ENCODE measurements around the gene NUP214.
"Not testable (repeated sequence)": the region's sequence is repeated elsewhere in the genome, so short reads cannot be mapped to it uniquely, and the experiment has no call there.

NUP214 gene

DNA sequence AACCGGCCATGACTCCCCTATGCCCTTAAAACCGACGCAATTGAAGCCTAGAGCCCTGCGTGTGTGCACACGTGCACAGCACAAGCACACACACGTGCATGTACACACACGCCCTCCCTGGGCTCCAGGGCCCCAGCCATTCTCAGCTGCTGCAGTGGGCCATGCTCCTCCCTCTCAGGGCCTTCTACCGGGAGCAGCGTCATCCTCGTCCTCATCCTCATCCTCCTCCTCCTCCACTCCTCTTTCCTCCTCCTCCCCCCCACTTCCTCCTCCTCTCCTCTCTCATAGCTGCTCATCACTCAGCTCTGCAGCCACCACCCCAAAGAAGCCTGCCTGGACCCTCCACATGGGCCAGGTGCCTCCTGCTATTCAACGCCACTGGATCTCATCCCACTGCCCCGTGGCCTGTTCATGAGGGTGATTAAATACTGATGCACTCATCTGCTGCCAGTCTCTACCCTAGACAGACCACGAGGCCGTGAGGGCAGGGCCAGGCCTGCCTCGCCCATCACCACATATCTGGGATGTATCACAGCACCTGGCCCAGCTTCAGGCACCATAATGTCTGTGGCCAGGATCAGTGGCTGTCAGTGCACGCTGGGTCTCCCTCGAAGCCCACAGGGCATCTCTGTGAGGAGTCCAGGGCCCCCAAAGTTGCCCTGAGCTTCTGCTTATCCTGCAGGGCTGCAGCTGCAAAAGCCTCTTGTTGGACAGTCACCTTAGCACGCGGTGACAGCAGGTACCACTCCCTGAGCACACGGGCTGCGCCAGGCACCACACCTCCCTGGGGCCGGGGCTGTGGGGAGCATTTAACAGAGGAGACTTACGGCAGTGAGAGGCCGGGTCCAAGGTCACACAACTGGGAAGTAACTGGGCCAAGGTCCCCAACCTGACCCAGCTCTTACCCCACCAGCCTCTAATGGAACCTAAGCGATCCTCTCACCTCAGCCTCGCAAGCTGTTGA is 141.2 kb downstream of the NUP214 start:
- no peak for DNase-seq
- no peak overlapping the region for H3K27ac ChIP-seq
- H3K4me3 ChIP-seq (ENCODE audit: low read depth, low read length): no peak overlapping the region
- H3K36me3 ChIP-seq (replicated peaks): no peaks in the 10 kb centered on the region
- TF ChIP-seq, protein P1, sequence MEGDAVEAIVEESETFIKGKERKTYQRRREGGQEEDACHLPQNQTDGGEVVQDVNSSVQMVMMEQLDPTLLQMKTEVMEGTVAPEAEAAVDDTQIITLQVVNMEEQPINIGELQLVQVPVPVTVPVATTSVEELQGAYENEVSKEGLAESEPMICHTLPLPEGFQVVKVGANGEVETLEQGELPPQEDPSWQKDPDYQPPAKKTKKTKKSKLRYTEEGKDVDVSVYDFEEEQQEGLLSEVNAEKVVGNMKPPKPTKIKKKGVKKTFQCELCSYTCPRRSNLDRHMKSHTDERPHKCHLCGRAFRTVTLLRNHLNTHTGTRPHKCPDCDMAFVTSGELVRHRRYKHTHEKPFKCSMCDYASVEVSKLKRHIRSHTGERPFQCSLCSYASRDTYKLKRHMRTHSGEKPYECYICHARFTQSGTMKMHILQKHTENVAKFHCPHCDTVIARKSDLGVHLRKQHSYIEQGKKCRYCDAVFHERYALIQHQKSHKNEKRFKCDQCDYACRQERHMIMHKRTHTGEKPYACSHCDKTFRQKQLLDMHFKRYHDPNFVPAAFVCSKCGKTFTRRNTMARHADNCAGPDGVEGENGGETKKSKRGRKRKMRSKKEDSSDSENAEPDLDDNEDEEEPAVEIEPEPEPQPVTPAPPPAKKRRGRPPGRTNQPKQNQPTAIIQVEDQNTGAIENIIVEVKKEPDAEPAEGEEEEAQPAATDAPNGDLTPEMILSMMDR (IDR thresholded peaks at IDR 0.05; ENCODE audit: low read depth, low read length, missing control alignments): no peak
- in situ Hi-C loops (cut with HindIII; ENCODE audit: low pct_ligation_motif_present, low sequenced_read_pairs): no loop called here
- no peaks in the 10 kb centered on the region for H3K27me3 ChIP-seq (replicated peaks)

DNA sequence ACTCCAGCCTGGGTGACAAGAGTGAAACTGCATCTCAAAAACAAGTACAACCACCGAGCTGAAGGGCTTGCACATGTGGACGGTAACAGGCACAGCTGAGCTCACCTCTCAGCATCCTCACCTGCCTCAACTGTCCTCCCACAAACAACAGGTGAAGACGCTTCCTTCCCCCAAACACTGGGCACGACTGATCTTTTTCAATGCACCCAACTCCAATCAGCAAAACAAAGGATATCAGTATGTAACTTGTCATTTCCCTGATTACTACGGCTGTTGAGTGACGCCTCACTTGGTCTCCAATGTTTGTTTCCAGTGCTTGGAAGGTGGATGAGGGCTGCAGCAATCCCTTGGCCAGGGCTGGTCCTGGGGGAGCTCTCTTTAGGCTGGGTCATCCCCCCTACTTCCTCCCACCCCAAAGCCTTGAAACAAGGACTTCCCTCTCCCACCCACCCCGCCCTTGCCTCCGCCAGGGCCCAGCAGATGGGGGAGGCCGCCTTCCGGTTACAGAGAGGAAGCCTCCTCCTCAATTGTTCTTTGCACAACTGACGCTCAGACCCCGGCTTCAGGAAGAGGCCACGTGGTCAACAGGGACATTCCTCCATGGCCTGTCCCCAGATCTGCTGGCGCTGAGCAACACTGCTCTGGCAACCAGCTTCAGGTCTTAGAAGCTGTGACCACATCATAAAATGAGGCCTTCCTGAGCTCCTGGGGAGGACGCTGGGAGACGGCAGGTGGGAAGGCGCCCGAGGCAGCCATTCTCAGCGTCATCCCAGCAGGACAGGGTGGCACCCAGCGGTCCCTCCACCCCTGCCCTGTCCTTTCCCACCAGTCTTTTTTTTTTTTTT is 145.0 kb downstream of the NUP214 start:
- peaks cover 3% of the 10 kb centered on the region for H3K27me3 ChIP-seq (replicated peaks)
- no peaks in the 10 kb centered on the region for H3K36me3 ChIP-seq (replicated peaks)
- TF ChIP-seq, protein P1 (IDR thresholded peaks at IDR 0.05; ENCODE audit: low read depth, low read length, missing control alignments): no peak
- DNase-seq: no peak
- no peak overlapping the region for H3K27ac ChIP-seq
- no peak overlapping the region for H3K4me3 ChIP-seq (ENCODE audit: low read depth, low read length)
- in situ Hi-C loops (cut with HindIII; ENCODE audit: low pct_ligation_motif_present, low sequenced_read_pairs): no loop called here

DNA sequence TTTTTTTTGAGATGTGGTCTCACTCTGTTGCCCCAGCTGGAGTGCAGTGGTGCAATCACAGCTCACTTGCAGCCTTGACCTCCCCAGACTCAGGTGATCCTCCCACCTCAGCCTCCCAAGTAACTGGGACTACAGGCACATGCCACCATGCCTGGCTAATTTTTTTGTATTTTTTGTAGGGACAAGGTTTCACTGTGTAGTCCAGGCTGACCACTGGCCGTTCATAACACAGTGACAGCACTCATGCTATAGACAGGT is 145.6 kb downstream of the NUP214 start:
- H3K36me3 ChIP-seq (replicated peaks); DNase-seq; H3K4me3 ChIP-seq (ENCODE audit: low read depth, low read length); H3K27me3 ChIP-seq (replicated peaks); H3K27ac ChIP-seq; in situ Hi-C loops (cut with HindIII; ENCODE audit: low pct_ligation_motif_present, low sequenced_read_pairs): not testable (repeated sequence)

DNA sequence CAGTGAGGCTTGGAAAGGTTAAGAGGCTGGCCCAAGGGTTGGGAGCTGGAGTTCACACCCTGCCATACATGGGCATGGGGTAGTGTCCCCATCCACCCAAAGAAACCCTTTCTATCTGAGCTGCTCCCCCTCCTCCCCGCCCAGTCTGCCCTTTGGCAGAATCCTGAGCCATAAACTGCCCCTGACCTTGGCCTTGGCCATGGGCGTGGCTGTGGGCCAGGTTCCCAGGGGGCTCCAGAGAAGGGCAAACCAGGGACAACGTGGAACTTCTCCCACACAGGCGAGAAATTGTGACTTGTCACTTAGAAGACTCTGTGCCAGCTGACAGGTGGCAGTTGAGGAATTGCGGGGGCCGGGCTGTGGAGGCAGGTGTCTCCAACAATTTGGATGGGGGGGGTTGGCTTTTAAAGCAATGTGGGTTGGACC is 146.1 kb downstream of the NUP214 start:
- no peak for DNase-seq
- in situ Hi-C loops (cut with HindIII; ENCODE audit: low pct_ligation_motif_present, low sequenced_read_pairs): no loop called here
- TF ChIP-seq, protein P1 (IDR thresholded peaks at IDR 0.05; ENCODE audit: low read depth, low read length, missing control alignments): no peak
- Histone ChIP-seq H3K36me3 (replicated peaks) (no peaks in the 10 kb centered on the region), H3K4me3 (ENCODE audit: low read depth, low read length) (no peak overlapping the region), H3K27me3 (replicated peaks) (peaks cover 15% of the 10 kb centered on the region), H3K27ac (no peak overlapping the region)

DNA sequence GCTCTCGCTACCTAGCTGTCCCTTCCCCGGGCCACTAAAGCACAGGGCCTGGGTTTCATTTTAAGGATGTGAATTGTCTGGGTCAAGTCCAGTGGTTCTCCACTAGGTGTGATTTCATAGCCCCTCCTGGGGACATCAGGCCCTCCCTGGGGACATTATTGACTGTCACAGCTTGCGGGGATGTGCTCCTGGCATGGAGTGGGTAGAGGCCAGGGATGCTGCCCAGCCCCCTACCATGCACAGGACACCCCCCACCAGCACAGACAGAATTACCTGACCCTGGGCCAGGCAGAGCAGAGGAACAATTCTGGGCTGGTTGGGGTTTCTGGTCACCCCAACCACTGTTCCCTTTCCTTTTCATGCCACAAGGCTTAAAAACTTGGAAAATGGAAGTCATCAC is 146.8 kb downstream of the NUP214 start:
- Histone ChIP-seq H3K27ac (no peak overlapping the region), H3K4me3 (ENCODE audit: low read depth, low read length) (no peak overlapping the region), H3K36me3 (replicated peaks) (no peaks in the 10 kb centered on the region), H3K27me3 (replicated peaks) (peaks cover 20% of the 10 kb centered on the region)
- TF ChIP-seq, protein P1 (IDR thresholded peaks at IDR 0.05; ENCODE audit: low read depth, low read length, missing control alignments): no peak
- DNase-seq: no peak
- in situ Hi-C loops (cut with HindIII; ENCODE audit: low pct_ligation_motif_present, low sequenced_read_pairs): no loop called here

DNA sequence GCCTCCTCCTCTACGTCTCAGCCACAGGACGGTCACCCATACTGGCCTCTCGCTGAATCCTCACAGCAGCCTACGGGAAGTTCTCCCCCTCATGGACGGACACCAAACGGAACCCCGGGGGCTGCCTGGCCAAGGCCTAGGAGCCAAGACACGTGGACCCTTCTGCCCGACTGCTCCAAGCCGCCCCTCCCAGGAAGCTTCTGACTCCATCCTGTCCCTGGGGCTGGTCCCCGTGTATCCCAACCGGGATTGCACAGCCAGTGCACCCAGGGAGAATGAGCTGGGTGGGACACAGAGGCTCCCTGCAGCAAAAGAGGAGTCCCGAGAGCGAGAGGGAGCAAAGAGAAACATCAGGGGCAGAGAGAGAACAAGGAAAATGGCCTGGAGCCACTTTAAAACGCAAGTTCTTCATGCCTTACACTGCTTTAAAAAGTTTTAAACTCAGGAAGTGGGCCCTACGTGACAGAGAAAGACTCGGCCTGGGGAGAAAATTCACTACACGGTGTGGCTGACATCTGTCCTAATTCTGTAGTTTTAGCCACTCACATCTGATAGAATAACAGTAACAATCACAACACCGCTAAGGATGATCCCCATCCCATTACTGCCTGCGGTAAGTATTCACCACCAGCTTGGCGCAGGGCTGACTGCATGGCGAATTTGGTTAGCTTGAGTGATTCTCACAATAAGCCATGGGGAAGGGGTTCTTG is 147.9 kb downstream of the NUP214 start:
- H3K36me3 ChIP-seq (replicated peaks): no peaks in the 10 kb centered on the region
- TF ChIP-seq, protein P1 (IDR thresholded peaks at IDR 0.05; ENCODE audit: low read depth, low read length, missing control alignments): no peak
- H3K27ac ChIP-seq: no peak overlapping the region
- no peak overlapping the region for H3K4me3 ChIP-seq (ENCODE audit: low read depth, low read length)
- peaks cover 21% of the 10 kb centered on the region for H3K27me3 ChIP-seq (replicated peaks)
- in situ Hi-C loops (cut with HindIII; ENCODE audit: low pct_ligation_motif_present, low sequenced_read_pairs): no loop called here
- no peak for DNase-seq
